Measurements from ENCODE around the gene LSM4.

The LSM4 gene

DNA sequence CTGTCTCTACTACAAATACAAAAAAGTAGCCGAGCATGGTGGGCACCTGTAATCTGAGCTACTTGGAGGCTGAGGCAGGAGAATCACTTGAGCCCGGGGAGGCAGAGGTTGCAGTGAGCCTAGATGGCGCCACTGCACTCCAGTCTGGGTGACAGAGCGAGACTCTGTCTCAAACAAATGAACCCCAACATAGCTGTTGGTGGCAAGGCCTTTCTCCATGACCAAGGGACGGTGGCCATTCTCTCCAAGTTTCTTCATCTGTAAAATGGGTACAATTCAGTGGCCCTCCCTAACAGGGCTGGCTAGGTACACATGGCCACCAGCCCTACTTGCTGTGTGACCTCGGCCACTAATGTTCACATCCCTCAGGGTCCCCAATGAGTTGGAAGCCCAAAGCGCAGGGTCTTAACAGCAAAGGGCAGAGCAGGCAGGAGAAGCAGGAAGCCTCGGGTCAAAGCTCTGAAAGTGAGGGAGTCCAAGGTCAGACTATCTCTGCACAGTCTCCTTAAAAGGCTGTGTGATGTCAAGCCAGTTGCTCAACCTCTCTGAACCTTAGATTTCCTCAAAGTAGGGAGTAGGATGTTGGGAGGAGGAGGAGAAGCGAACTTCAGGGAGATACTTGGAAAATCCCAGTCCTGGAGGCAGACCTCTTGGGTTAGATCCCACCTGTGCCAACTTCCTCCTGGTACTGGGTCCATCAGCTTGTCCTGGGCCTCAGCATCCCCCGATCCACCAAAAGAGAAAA, 44.2 kb downstream of the LSM4 start:
- DNase-seq (ENCODE audit: low read depth in 2 of 2), result no peak

DNA sequence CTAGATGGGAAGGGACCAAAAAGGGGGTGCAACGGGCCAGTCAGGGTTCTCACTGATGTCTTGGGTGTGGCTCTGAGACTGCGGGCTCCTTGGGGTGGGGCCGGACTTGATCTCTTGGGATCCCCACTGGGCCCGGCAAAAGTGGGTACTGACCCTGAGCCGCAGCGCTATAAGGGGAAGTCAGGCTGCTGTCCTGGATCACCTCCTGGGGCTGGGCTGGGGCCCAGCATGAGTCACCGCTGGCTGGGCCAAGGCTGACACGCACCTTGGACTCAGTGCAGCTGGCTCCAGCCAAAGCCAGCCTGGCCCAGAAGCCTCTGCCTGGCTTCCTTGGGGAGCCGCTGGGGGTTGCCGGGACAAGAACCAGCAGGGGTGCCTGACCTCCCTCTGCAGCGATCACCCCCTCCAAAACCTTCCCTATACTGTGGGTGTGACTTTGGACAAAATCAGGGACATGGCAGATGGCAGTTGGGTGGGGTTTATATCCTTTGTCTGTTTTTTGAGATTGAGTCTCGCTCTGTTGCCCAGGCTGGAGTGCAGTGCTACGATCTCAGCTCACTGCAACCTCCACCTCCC, 48.0 kb downstream of the LSM4 start:
- no peak for DNase-seq (ENCODE audit: low read depth in 2 of 2)

DNA sequence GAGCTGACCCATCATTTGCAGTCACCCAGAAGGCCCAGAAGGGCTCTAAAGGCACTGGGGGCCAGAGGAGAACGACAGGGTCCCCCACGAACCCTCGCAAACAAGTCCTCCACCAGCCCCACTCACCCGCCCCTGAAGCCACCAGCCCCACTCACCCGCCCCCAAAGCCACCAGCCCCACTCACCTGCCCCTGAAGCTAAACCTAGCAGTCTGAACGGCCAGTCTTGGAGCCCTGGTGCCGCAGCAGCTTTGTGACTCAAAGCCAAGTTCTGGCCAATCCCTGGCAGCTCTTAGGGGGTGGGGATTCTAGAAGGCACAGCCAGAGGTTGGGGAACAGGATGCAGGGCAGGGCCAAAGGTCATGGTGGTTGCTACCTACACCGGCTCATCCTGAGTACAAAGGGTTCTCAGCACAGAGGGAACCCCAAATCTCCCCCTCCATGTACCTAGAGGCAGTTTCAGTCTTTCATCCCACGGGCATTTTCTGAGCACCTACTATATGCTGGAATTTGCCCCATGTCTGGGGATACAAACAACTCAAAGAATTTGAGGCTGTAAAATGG, 48.6 kb downstream of the LSM4 start, which contains the start of gene IQCN:
IQCN (minus strand) TSS at position 234 of the 562 bp plus-strand sequence. CDS start 4,974 bp downstream, outside the sequence.
- no peak for DNase-seq (ENCODE audit: low read depth in 2 of 2)

DNA sequence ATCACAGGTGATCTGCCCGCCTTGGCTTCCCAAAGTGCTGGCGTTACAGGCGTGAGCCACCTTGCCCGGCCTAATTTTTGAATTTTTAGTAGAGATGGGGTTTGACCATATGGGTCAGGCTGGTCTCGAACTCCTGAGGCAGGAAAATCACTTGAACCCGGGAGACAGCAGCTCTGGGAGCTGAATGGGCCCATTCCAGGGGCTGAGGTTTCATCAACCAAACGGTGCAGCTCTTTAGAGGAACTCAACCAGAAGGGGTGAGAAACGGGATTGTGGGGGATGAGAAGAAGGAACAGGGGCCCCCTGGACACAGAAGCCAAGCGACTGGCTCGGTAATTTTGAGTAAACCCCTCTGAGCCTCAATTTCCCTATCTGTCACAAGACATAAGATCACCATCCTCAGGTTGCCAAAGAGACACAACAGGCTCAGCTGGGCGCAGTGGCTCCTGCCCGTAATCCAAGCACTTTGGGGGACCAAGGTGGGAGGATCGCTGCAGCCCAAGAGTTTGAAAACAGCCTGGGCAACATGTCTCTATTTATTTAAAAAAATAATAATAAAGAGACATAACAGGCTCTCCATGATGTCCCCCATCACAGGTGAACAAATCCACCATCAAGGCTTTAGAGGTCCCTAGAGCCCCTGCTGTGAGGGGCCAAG, 49.2 kb downstream of the LSM4 start:
- DNase-seq (ENCODE audit: low read depth in 2 of 2), result no peak

DNA sequence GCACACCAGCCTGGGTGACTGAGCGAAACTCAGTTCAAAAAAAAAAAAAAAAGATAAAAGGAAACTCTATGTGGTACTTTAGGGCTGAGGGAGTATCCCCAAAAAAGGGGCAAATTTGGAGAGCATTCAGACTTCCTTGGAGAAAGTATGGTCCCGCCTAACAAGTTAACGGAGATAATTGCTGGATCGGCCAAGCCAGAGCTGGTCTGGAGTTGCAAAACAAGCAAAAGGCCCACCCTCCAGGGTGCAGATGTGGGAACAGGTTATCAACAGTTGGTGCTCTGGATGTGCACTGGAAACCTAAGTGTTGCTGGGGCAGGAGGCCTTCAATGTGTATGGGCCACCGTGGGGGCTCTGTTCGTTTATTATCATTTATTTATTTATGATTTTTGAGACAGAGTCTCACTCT, 51.4 kb downstream of the LSM4 start:
- DNase-seq (ENCODE audit: low read depth in 2 of 2), result no peak

DNA sequence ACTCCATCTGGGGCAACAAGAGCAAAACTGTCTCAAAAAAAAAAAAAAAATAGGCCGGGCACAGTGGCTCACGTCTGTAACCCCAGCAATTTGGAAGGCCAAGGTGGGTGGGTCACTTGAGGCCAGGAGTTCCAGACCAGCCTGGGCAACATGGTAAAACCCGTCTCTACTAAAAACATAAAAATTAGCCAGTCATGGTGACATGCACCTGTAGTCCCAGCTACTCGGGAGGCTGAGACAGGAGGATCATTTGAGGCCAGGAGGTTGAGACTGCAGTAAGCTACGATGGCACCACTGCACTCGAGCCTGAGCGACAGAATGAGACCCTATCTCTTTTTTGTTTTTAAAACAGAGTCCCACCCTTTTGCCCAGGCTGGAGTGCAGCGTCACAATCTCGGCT, 52.5 kb downstream of the LSM4 start:
- no peak for DNase-seq (ENCODE audit: low read depth in 2 of 2)

DNA sequence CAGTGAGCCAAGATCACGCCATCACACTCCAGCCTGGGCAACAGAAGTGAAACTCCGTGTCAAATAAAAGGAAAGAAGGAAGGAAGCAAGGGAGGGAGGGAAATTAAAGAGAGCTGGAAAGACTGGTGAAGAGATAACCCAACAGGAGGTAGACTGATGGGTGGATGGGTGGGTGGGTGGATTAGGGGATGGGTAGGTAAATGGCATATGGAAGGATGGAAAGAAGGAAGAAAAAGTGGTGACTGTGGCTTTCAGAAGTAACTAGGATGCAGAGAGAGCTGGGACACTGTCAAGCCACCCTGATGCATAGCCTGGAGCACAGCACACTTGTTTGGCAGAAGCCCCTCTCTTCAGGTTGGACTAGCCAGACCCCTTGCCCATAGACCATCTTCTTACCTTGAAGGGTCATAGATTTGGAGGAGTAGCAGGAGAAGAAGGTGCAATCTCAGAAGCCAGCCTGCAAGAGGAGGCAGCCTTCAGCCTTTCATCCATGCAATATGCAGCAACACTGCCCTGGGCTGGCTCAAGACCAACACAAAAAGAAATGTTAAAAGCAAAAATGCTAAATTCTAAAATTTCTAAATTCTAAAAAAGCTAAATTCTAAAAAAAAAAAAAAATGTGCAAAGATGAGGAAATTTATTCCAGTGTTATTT, 53.7 kb downstream of the LSM4 start:
- no peak for DNase-seq (ENCODE audit: low read depth in 2 of 2)

DNA sequence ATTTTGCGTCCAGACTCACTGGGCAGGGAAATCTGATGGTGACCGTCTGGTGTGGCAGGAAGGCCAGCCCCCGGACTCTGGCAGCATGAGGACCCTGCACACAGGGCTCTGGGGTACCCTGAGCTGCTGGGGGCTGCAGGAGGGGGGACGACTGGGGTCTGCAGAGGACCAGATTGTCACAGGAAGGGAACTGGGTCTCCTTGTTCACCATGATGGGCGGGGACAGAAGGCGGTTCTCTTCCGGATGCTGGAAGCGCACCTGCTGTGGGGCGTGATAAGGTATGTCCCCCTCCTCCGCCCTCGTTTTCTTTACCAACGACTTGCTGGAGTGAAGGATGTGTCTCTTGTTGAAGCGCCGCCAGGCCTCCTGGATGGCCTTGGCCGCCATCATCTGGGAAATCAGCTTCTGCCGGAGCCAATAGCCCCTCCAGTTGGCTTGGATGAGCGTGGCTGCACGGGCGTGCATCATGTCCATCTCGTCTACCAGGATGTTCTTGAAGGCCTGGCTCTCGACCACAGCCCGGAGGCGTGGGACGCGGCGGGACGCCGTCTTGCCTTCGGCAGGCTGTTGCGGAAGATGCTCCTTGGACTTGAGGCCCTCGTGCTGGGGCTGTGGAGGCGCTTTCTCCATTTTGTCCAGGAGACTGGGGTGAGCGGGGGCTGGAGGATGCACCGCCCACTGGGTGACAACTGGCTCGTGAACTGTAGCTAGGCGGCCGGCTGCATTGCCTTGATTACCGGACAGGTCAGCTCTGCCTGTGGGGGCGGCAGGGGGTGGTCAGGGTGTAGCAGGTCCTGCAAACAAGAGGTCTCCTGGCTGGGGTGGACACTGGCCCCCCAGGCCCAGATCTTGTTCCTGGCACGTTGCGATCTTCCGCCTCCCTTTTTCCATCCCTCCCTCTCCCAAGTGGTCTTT, 55.8 kb downstream of the LSM4 start:
- no peak for DNase-seq (ENCODE audit: low read depth in 2 of 2)

DNA sequence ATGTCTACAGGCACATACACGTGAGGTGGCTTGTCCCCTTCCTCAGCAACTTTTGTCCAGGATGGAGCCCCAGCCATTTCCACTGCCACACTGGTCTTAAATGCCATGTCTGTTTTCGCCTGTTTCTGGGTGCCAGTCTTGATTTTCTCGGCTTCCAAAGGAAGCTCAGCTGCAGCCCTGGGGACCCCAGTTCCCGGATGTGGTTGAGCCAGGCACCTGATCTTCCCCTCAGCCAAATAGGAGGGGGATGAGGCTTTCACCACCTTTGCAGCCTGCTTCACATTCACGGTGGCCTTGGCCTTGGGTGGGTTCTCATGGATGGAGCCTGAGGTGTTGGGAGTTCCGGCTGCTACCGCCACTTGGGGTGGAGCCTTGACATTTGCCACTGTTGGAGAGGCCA, 57.3 kb downstream of the LSM4 start:
- DNase-seq (ENCODE audit: low read depth in 2 of 2), result no peak

DNA sequence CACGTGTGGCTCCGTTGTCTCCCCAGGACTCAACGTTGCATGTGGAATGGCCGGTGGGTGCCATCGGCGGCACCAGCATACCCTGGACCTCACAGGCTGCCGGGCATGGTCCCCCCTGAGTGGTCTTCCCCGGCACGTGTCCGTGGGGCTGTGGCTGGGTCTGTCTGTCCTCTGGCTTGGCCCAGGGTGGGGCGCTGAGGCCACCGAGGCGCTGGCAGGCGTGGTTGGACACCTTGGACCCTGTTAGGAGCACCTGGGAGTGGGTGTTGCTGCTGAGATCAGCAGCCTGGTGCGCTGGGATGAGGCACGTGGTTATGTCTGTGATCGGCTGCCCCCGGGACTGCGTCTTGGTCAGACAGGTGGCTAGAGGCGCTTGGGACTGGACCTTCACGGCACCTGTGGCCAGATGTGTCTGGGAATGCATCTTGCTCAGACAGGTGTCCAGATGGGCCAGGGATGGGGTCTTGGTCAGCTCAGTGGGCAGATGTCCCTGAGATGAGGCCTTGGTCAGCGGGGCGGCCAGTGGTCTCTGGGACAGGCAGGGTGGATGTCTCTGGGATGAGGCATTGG, 57.8 kb downstream of the LSM4 start:
- DNase-seq (ENCODE audit: low read depth in 2 of 2), result no peak

DNA sequence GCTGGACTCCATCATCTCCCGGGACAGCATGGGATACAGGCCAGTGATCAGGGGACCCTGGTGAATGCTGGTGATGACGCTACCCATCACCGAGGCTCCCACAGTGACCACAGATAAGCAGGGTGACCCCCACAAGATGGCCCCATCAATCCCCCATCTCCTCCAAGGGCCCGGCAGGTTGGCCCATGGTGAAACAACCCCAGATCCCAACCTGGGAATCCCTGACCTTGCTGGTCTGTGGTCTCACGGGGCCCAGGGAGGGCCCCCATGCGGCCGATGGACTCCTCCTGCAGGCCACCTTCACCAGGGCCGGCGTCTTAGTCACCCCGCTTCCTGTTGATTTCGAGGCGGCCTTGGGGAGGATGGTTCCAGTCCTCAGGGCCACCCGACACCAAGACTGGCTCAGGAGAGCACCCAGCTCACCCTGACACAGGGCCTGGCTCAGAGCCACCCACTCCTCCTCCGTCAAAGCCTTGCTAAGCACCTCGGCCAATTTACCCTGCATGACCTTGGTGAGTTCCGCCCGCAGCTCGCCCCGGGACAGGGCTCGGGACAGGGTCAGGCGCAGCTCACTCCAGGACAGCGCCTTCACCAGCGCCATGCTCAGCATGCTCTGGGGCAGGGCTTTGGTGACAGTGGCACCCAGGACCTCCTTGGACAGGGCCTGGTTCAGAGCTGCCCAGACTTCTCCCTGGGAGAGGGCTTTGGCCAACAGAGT, 58.6 kb downstream of the LSM4 start:
- DNase-seq (ENCODE audit: low read depth in 2 of 2), result no peak

DNA sequence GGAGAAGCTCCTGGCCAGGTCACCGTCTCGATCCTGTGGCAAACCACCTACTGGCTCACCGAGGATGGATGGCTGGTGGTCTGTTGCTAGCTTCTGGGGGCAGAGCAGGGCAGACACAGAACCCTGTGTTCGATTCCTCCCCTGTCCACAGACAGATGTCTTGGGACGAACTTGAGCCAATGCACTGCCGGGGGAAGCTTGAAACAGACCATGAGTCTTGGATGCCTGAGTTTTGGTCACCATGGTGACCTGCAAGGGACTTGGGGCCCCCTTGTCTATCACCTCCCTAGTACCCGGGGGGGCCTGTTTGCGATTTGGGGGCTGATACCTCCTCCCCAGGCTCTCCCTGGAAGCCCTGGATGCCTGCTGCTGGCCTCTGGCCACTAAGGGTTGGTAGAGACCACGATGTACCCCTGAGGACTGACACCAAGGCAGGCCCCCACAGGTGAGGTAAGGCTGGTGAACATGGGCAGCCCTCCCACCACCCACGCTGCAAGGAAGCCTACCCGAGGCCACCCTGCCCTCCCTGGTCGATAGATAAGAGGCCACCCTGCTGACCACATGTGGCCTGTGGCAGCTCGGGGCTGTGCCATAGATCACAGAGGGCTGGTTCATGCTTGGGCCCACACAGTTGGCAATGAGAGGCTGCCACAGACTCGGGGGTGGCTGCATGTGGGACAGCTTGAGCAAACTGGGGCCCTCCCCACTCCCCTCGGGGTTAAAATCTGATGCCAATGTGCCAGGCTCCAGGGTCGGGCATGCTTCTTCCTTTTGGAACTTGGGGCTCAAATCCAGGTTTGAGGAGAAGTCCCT, 59.3 kb downstream of the LSM4 start:
- no peak for DNase-seq (ENCODE audit: low read depth in 2 of 2)

DNA sequence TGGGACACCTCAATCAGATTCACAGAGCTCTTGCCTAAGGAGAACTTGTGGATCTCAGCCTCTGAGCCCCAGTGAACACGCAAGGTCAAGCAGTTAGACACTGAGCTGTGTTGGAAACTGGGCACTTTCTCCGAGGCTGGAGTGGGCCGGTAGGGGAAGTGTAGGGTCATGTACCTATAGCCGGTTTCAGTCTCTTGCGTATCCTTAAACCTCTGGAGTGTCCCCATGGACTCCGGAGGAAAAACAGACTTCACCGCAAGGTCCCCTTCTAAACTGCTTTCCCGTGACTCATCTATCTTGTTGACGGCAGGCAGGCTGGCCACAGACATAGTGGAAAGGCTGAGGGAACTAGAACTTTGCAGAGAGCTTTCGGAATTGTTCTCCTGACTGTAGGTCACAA, 60.0 kb downstream of the LSM4 start:
- DNase-seq (ENCODE audit: low read depth in 2 of 2), result no peak

DNA sequence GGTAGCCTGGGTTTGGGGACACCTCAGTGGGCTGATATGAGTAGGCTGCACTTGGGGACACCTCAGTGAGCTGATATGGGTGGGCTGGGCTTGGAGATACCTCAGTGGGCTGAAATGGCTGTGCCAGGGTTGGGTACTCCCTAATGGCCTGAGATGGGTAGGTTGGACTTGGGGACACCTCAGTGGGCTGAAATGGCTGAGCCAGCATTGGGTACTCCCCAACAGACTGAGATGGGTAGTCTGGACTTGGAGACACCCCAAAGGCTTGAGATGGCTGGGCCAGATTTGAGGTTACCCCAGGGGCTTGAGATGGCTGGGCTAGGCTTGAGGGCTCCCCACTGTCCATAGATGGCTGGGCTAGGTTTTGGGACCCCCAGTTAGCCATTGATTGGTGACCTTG, 60.7 kb downstream of the LSM4 start:
- DNase-seq (ENCODE audit: low read depth in 2 of 2), result no peak

DNA sequence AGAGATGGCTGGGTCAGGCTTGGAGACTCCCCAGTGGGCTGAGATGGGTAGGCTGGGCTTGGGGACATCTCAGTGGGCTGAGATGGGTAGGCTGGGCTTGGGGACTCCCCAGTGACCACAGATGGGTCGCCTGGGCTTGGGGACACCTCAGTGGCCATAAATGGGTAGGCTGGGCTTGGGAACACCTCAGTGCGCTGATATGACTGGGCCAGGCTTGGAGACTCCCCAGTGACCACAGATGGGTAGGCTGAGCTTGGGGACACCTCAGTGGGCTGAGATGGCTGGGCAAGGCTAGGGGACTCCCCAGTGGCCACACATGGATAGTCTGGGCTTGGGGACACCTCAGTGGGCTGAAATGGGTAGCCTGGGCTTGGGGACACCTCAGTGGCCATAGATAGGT, 61.4 kb downstream of the LSM4 start:
- DNase-seq (ENCODE audit: low read depth in 2 of 2), result no peak

DNA sequence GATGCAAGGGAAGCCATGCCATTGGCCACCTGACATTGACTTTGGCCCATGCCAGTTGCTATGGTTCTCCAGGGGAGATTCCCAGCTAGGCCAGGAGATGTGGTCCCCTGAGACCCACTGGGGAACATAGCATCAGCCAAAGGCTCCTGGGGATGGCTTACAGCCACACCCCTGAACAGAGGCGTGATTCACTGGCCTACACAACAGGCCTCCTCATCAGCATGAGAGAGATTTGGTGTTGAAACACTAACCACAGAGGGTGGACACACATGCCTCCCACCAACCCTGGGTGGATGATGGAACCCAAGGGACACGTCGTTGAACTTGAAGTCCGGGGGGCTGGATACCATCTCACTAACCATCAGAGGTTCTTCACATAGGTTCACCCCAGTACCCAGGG, 63.0 kb downstream of the LSM4 start:
- DNase-seq (ENCODE audit: low read depth in 2 of 2), result no peak

DNA sequence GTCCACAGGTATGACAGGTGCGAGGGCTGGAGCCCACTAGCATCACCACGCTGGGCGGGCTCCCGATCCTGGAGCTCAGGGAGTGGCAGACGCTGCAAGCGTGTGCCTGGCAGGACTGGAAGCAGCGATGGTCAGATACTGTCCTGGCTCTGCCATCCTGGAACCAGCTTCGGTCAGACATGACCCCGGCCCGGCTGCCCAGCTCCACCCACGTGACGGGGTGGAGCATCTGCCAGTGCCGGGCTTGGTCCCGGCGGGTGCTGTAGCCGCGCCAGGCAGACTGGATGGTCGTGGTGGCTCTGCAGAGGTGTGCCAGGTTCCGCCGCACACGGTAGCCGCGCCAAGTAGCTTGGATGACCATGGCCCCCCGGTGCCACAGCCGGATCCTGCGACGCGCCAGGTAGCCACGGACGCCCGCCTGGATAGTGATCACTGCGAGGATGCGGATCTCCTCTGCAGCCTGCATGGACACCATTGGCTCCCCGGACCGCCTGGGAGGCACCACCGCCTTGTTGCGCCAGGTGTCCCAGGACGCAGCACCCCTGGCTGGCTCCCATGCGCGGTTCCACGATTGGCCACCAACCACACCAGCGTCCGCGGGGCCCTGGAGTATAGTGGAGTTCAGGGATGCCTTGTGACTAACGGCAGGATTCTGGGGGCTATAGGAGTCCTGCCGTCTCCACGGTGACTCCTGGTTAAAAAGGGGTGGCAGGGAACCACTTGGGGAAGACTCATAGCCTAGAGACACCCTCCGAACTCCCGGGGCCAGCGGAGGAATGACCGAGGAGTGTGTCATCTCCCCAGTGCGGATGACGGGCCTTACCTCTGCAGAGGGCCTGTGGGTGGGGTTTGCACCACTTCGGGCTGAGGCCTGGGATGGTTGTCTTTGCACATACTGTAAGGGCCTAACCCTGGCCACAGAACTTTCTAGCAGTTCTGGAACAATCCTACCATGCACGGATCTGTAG, 65.1 kb downstream of the LSM4 start:
- DNase-seq (ENCODE audit: low read depth in 2 of 2), result no peak

Data from stimulated activated CD8-positive, alpha-beta memory T cell treated with anti-CD3 and anti-CD28 coated beads, Interleukin-15, amount 100 ng/mL, for 48 hours (primary cell).